ENCODE results near the gene RANBP2. TPM values are rescaled to one million over a fixed set of nuclear protein-coding genes. Genes with fewer than 3 reads are reported as not detected.

The RANBP2 gene
- total and polyA plus RNA-seq, 4 donors, result 9.1 to 51.7 (median 22.9) TPM

DNA sequence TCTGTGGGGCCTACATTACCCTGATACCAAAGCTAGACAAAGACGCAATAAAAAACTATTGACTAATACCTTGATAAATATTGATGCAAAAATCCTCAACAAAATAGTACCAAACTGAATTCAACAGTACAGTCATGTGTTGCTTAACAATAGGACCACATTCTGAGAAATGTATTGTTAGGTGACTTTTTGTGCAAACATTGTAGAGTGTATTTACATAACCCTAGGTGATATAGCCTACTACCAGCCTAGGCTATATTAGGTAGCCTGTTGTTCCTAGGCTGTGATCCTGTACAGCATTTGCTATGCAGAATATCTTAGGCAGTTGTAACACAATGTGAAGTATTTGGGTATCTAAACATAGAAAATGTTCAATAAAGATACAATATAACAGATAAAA is 104.0 kb downstream of the RANBP2 start:
- H3K4me1 ChIP-seq (ENCODE audit: control insufficient read depth in 4 of 4, insufficient read depth in 4 of 4, low read length in 3 of 4), result peaks cover 0 to 4% (median under 1%) of the 10 kb centered on the region in 4 donors
- peaks cover 0 to 5% (median 2%) of the 10 kb centered on the region in 4 donors for H3K9me3 ChIP-seq (ENCODE audit: control insufficient read depth in 4 of 4, low read length in 3 of 4)
- peaks cover 0 to 7% (median 1%) of the 10 kb centered on the region in 4 donors for H3K36me3 ChIP-seq (ENCODE audit: control insufficient read depth in 4 of 4, insufficient read depth in 3 of 4, low read depth in 1 of 4, low read length in 3 of 4)
- DNase-seq (ENCODE audit: low spot score), result no peak
- TF ChIP-seq FOXA1 (IDR thresholded peaks at IDR 0.05) (no peak), JUND (IDR thresholded peaks at IDR 0.05) (no peak), HNF4A (conservative IDR thresholded peaks at IDR 0.05) (no peak), RAD21 (IDR thresholded peaks at IDR 0.05) (no peak), NR2F2 (IDR thresholded peaks at IDR 0.05) (no peak), RXRA (IDR thresholded peaks at IDR 0.05) (no peak), EGR1 (IDR thresholded peaks at IDR 0.05; ENCODE audit: low read depth in 2 of 2) (no peak), TAF1 (conservative IDR thresholded peaks at IDR 0.05) (no peak), YY1 (IDR thresholded peaks at IDR 0.05) (no peak), ZBTB33 (IDR thresholded peaks at IDR 0.05) (no peak), GABPA (IDR thresholded peaks at IDR 0.05 in 1 of 2, conservative IDR thresholded peaks at IDR 0.05 in 1 of 2) (no peak), SP1 (IDR thresholded peaks at IDR 0.05) (no peak), HNF4G (IDR thresholded peaks at IDR 0.05) (no peak), FOXA2 (IDR thresholded peaks at IDR 0.05) (no peak)
- TF ChIP-seq, protein P1, sequence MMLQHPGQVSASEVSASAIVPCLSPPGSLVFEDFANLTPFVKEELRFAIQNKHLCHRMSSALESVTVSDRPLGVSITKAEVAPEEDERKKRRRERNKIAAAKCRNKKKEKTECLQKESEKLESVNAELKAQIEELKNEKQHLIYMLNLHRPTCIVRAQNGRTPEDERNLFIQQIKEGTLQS (IDR thresholded peaks at IDR 0.05), result no peak
- TF ChIP-seq, protein P2, sequence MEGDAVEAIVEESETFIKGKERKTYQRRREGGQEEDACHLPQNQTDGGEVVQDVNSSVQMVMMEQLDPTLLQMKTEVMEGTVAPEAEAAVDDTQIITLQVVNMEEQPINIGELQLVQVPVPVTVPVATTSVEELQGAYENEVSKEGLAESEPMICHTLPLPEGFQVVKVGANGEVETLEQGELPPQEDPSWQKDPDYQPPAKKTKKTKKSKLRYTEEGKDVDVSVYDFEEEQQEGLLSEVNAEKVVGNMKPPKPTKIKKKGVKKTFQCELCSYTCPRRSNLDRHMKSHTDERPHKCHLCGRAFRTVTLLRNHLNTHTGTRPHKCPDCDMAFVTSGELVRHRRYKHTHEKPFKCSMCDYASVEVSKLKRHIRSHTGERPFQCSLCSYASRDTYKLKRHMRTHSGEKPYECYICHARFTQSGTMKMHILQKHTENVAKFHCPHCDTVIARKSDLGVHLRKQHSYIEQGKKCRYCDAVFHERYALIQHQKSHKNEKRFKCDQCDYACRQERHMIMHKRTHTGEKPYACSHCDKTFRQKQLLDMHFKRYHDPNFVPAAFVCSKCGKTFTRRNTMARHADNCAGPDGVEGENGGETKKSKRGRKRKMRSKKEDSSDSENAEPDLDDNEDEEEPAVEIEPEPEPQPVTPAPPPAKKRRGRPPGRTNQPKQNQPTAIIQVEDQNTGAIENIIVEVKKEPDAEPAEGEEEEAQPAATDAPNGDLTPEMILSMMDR (IDR thresholded peaks at IDR 0.05; ENCODE audit: low read depth, low read length, missing input control), result no peak
- TF ChIP-seq, protein P3, sequence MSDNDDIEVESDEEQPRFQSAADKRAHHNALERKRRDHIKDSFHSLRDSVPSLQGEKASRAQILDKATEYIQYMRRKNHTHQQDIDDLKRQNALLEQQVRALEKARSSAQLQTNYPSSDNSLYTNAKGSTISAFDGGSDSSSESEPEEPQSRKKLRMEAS (IDR thresholded peaks at IDR 0.05), result no peak
- TF ChIP-seq, protein P4, sequence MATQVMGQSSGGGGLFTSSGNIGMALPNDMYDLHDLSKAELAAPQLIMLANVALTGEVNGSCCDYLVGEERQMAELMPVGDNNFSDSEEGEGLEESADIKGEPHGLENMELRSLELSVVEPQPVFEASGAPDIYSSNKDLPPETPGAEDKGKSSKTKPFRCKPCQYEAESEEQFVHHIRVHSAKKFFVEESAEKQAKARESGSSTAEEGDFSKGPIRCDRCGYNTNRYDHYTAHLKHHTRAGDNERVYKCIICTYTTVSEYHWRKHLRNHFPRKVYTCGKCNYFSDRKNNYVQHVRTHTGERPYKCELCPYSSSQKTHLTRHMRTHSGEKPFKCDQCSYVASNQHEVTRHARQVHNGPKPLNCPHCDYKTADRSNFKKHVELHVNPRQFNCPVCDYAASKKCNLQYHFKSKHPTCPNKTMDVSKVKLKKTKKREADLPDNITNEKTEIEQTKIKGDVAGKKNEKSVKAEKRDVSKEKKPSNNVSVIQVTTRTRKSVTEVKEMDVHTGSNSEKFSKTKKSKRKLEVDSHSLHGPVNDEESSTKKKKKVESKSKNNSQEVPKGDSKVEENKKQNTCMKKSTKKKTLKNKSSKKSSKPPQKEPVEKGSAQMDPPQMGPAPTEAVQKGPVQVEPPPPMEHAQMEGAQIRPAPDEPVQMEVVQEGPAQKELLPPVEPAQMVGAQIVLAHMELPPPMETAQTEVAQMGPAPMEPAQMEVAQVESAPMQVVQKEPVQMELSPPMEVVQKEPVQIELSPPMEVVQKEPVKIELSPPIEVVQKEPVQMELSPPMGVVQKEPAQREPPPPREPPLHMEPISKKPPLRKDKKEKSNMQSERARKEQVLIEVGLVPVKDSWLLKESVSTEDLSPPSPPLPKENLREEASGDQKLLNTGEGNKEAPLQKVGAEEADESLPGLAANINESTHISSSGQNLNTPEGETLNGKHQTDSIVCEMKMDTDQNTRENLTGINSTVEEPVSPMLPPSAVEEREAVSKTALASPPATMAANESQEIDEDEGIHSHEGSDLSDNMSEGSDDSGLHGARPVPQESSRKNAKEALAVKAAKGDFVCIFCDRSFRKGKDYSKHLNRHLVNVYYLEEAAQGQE (IDR thresholded peaks at IDR 0.05), result no peak
- H3K4me3 ChIP-seq (ENCODE audit: low read depth in 1 of 3, low read length in 3 of 3), result no peak overlapping the region
- no peak overlapping the region for H3K27ac ChIP-seq (ENCODE audit: low read depth in 1 of 2, low read length in 2 of 2)
- no peak overlapping the region for H3K9ac ChIP-seq (ENCODE audit: low read depth in 1 of 2, low read length in 2 of 2)
- no peaks in the 10 kb centered on the region for H3K27me3 ChIP-seq (ENCODE audit: control insufficient read depth in 4 of 4, insufficient read depth in 4 of 4, low read length in 3 of 4)
- WGBS, result 96% methylated on average over 1 of the region's 1 CpG

Measured in liver (tissue), 9 donors.